Transverse colon (tissue), 4 donors: ENCODE measurements around the gene FNDC3B. TPM values are rescaled to one million over a fixed set of nuclear protein-coding genes. Genes with fewer than 3 reads are reported as not detected.

Experiments
- DNase-seq: peaks from one replicate; pipeline ENCODE4 v3.0.0-alpha.2; 2019
- H3K27ac ChIP-seq, 4 donors: fragments of 200-600 bp; sonication (generic); 2 replicates each; pipeline ENCODE4 v1.5.1; 2016 to 2018; ENCODE audit warnings: inconsistent platforms in 4 of 4
- H3K27me3 ChIP-seq: fragments of 200-600 bp; sonication (generic); 2 replicates; pipeline ENCODE4 v1.5.1; 2017; ENCODE audit warnings: inconsistent platforms
- H3K36me3 ChIP-seq, 4 donors: fragments of 200-600 bp; sonication (generic); 2 replicates each; pipeline ENCODE4 v1.5.1; 2017 to 2019; ENCODE audit warnings: inconsistent platforms in 4 of 4
- H3K4me1 ChIP-seq, 4 donors: fragments of 200-600 bp; sonication (generic); 2 replicates each; pipeline ENCODE4 v1.5.1; 2017 to 2020; ENCODE audit warnings: inconsistent platforms in 4 of 4
- H3K4me3 ChIP-seq, 4 donors: fragments of 200-600 bp; sonication (generic); 1 replicate in 1 of 4; 2 replicates in 3 of 4; pipeline versions ENCODE4 v1.5.1 to v1.6.1; 2017 to 2019; ENCODE audit warnings: inconsistent platforms in 4 of 4
- H3K9me3 ChIP-seq, 2 donors: fragments of 200-600 bp; sonication (generic); 2 replicates each; pipeline ENCODE4 v1.5.1; 2017 to 2019; ENCODE audit warnings: inconsistent platforms in 2 of 2
- EP300 ChIP-seq: sonication (generic); formaldehyde crosslinking; IDR thresholded peaks from one replicate; pipeline ENCODE4 v1.6.1; 2017; ENCODE audit warnings: antibody characterized with exemption, low read depth
- POLR2A ChIP-seq: fragments of 450-650 bp; IDR thresholded peaks from one replicate; pipeline ENCODE4 v1.6.1; 2016; ENCODE audit warnings: antibody characterized with exemption, mild to moderate bottlenecking, moderate library complexity
- POLR2AphosphoS5 ChIP-seq, 3 donors: sonication (generic); formaldehyde crosslinking; IDR thresholded peaks; one replicate each; pipeline ENCODE4 v1.6.1; 2016; ENCODE audit warnings: antibody characterized with exemption in 3 of 3
- WGBS, 2 donors: methylation state at CpG; one replicate each; pipeline ENCODE4 v1.1.5; 2018; ENCODE audit warnings: low coverage in 1 of 2; 5-methylcytosine and 5-hydroxymethylcytosine counted together
- in situ Hi-C, 4 donors: fragments of 200-750 bp; cut with MboI; loops; one replicate each; pipeline versions ENCODE4 v1.15.0 to v1.15.1; 2017; ENCODE audit warnings: low sequenced_read_pairs in 3 of 4, low pct_ligation_motif_present in 1 of 4, low pct_unique_long_range_greater_than_20kb in 1 of 4
- intact Hi-C: fragments of 100-400 bp; cut with DNase I; formaldehyde crosslinking; loops from one replicate; pipeline ENCODE4 v1.15.1; 2023; ENCODE audit warnings: low total_unique reads
- total RNA-seq, 4 donors: library from RNA; depleted of rRNA; stranded (reverse); fragments of >200 nt; gene quantifications; one replicate each; pipeline ENCODE4 v1.1.0, GENCODE V29; 2016
- TF ChIP-seq, protein P1 (sequence below), 5 experiments: fragments of 200-600 bp in 3 of 5; fragments of 450-650 bp in 2 of 5; sonication (generic) in 3 of 5; IDR thresholded peaks; 1 replicate in 2 of 5; 2 replicates in 3 of 5; pipeline ENCODE4 v1.5.1; 2016 to 2017; ENCODE audit warnings: antibody characterized with exemption in 5 of 5, inconsistent platforms in 3 of 5, mild to moderate bottlenecking in 2 of 5, moderate library complexity in 1 of 5

FNDC3B gene
- total RNA-seq, 4 donors from 2014 or later: 28.5 to 85.7 (median 44.5) TPM

DNA sequence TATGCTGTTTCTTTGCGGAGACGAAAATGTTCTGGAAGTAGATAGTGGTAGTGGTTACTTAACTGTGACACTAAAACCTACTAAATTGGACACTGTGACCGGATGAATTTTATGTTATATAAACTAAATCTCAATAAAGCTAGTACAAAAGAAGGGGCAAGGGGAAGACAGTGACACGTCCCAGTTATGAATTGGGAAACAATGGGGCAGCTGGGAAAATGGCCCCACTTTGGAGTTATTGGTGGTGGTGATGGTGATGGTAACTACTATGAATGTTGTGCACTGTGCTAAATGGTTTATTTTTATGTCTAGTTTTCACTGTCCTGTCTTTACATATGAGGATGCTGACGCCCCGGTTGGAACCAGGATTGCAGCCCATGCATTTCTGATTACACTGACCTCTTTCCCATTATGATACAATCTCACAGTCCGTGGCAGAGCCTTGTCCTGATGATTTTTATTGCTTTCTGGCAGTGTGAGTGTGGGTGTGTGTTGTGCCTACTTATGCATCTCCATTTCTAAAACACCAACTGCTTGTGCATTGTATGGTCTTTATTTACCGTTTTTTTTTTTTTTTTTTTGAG lies 192.0 kb downstream of the FNDC3B start:
- Histone ChIP-seq H3K27me3 (no peaks in the 10 kb centered on the region), H3K9me3 (no peaks in the 10 kb centered on the region), H3K27ac (no peak overlapping the region), H3K4me1 (no peaks in the 10 kb centered on the region), H3K36me3 (no peaks in the 10 kb centered on the region), H3K4me3 (no peak overlapping the region)
- no peak for DNase-seq
- intact Hi-C loops: no loop called here
- WGBS, 2 donors: 90 to 95% methylated on average over 7 to 8 of the region's 8 CpGs
- TF ChIP-seq POLR2AphosphoS5 (IDR thresholded peaks at IDR 0.05) (no peak), EP300 (no peak), POLR2A (no peak)
- TF ChIP-seq, protein P1, sequence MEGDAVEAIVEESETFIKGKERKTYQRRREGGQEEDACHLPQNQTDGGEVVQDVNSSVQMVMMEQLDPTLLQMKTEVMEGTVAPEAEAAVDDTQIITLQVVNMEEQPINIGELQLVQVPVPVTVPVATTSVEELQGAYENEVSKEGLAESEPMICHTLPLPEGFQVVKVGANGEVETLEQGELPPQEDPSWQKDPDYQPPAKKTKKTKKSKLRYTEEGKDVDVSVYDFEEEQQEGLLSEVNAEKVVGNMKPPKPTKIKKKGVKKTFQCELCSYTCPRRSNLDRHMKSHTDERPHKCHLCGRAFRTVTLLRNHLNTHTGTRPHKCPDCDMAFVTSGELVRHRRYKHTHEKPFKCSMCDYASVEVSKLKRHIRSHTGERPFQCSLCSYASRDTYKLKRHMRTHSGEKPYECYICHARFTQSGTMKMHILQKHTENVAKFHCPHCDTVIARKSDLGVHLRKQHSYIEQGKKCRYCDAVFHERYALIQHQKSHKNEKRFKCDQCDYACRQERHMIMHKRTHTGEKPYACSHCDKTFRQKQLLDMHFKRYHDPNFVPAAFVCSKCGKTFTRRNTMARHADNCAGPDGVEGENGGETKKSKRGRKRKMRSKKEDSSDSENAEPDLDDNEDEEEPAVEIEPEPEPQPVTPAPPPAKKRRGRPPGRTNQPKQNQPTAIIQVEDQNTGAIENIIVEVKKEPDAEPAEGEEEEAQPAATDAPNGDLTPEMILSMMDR (IDR thresholded peaks at IDR 0.05): no peak
- in situ Hi-C loops: no loop called here

- no peak for DNase-seq
- no peaks in the 10 kb centered on the region for H3K9me3 ChIP-seq
- H3K4me1 ChIP-seq: peaks cover 0 to 3% (median 0%) of the 10 kb centered on the region in 4 donors
- intact Hi-C loops (no loop called here), in situ Hi-C loops (no loop called here)
- no peak overlapping the region for H3K27ac ChIP-seq
- 76 to 87% methylated on average over 3 of the region's 3 CpGs for WGBS, 2 donors
- H3K36me3 ChIP-seq: no peaks in the 10 kb centered on the region
- TF ChIP-seq EP300: no peak
- TF ChIP-seq, protein P1 (IDR thresholded peaks at IDR 0.05): no peak
- no peak for TF ChIP-seq POLR2AphosphoS5 (IDR thresholded peaks at IDR 0.05)
- TF ChIP-seq POLR2A: no peak
- no peak overlapping the region for H3K4me3 ChIP-seq
- no peaks in the 10 kb centered on the region for H3K27me3 ChIP-seq
Observed at GRCh38 chr3:172232579-172233212, 193.3 kb downstream of the FNDC3B start.

DNA sequence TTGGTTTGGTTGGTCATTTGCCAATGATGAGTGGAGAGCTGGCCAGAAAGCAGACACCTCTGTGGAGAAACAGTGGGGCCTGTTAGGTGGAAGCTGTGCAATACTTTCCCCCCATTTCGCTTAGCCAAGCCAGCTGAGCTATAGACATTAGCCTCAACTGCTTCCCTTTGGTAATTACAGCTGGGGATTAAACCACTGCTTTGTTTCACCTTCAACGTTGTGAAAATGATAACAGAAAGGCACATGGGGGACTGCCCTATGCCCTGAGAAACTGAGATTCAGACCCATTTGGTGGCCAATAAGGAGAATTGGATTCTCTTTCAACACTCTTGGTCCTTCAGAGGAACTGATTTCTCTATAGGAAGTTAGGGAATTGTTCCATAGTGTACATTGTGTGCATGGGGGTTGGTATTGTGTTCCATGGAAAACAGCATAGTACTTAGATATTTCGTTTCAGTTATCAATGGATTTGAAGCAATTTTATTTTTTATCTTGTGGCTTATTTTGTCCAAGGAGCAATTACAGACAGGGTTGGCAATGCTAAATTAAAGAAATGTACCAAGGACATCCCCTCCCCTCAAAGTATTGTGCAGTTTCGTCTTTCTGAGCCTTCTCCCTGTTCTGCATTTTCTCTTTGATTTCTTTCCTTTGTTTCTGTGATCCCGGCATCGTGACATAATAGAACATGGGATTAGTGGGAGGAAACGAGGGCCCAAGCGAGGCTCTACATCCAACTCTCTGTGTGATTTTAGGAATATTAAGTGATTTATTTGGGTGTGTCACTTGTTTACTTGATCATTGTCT lies 194.3 kb downstream of the FNDC3B start:
- WGBS, 2 donors: 86 to 89% methylated on average over 7 to 8 of the region's 8 CpGs
- no peak for DNase-seq
- intact Hi-C loops: no loop called here
- H3K27ac ChIP-seq: no peak overlapping the region
- H3K36me3 ChIP-seq: no peaks in the 10 kb centered on the region
- H3K4me1 ChIP-seq: peaks cover 0 to 3% (median 0%) of the 10 kb centered on the region in 4 donors
- in situ Hi-C loops: no loop called here
- H3K4me3 ChIP-seq: no peak overlapping the region
- TF ChIP-seq POLR2AphosphoS5 (IDR thresholded peaks at IDR 0.05) (no peak), POLR2A (no peak), EP300 (no peak)
- TF ChIP-seq, protein P1 (IDR thresholded peaks at IDR 0.05): no peak
- no peaks in the 10 kb centered on the region for H3K27me3 ChIP-seq
- no peaks in the 10 kb centered on the region for H3K9me3 ChIP-seq

- H3K36me3 ChIP-seq: no peaks in the 10 kb centered on the region
- intact Hi-C loops: no loop called here
- TF ChIP-seq POLR2A: no peak
- TF ChIP-seq, protein P1 (IDR thresholded peaks at IDR 0.05): no peak
- no peak for TF ChIP-seq EP300
- no peak for TF ChIP-seq POLR2AphosphoS5 (IDR thresholded peaks at IDR 0.05)
Observed at GRCh38 chr3:172235698-172236097, 196.3 kb downstream of the FNDC3B start.

More at GRCh38 chr3:172235698-172236097, 196.3 kb downstream of the FNDC3B start:
- Histone ChIP-seq H3K4me1 (peaks cover 0 to 3% (median 0%) of the 10 kb centered on the region in 4 donors), H3K4me3 (no peak overlapping the region), H3K9me3 (no peaks in the 10 kb centered on the region), H3K27me3 (no peaks in the 10 kb centered on the region), H3K27ac (no peak overlapping the region)
- no peak for DNase-seq
- in situ Hi-C loops: no loop called here
